ENCODE results near the gene CH25H.
"Not testable (repeated sequence)": the region's sequence is repeated elsewhere in the genome, so short reads cannot be mapped to it uniquely, and the experiment has no call there.

CH25H gene

DNA sequence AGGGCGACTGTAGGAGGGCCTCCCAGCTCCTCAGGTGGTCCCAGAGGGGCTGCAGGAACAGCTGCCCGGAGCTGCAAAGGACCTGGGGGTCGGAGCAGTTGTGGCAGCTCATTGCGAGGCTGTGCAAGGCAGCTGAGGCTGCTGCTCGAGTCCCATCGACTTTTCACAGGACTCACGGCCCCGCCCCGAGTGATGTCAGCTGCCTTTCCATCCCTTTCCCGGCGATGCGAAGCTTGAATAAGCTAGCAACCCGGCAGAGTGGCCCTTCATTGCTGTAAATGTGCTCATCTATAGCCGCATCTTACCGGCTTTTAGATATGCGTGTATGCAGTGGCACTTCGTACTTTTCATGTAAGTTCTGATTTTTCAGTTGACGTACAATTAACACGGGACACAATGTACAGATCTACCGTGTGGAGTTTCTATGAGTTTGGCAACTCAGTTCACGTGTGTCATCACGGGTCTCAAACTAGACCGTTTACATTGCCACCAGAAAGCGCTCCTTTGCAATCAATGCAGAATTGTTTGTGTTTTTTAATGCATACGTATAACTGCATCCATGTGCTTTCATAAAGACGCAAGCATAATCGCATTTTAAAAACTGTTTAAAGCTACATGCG is at the start of gene CH25H:
CH25H (minus strand) TSS at position 137 of the 620 bp plus-strand sequence; CDS start at position 112, 25 bp downstream.
- peak; percentile 51 for DNase-seq

- no peak for DNase-seq
Observed at GRCh38 chr10:89256340-89256739, 49.2 kb upstream of the CH25H start.

DNA sequence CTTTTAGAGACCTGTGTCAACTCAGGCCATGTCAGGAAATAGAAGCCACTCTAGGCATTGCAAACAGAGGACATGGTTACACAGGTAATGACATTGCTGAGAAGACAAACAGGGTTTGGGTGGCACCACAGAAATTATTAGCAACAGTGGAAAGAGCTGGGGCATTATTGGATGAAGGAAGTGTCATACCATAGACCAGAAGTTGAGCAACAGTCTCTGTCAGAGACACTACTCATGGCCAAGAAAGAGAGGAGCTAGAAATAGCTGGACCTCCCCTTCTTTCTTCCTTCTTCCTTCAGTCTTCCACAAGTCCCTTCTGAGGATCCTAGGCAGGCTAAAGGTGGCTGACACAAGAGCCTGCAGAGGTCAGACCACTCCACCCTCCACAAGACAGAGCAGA is 48.7 kb upstream of the CH25H start:
- DNase-seq = no peak

DNA sequence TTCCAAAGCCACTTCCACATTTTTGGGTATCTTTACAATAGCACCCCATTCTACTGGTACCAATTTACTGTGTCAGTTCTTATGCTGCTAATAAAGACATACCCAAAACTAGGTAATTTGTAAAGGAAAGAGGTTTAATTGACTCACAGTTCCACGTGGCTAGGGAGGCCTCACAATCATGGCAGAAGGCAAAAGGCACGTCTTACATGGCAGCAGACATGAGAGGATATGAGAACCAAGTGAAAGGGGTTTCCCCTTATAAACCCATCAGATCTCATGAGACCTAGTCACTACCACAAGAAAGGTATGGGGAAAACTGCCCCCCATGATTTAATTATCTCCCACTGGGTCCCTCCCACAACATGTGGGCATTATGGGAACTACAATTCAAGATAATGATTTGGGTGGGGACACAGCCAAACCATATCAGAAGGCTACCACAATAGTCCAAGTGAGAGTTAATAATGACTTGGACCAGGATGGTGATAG is 48.0 kb upstream of the CH25H start:
- not testable (repeated sequence) for DNase-seq

GRCh38 chr10:89252225-89252585 is 45.1 kb upstream of the CH25H start:
- no peak for DNase-seq

GRCh38 chr10:89251409-89252224 is 44.5 kb upstream of the CH25H start, which contains the start of gene LIPA:
TSS of gene LIPA (minus strand) at chr10:89251775. CDS start at chr10:89247648, 4,127 bp downstream.
- DNase-seq = peak; percentile 95

- DNase-seq = no peak
Observed at GRCh38 chr10:89250865-89251408, 43.8 kb upstream of the CH25H start.

DNA sequence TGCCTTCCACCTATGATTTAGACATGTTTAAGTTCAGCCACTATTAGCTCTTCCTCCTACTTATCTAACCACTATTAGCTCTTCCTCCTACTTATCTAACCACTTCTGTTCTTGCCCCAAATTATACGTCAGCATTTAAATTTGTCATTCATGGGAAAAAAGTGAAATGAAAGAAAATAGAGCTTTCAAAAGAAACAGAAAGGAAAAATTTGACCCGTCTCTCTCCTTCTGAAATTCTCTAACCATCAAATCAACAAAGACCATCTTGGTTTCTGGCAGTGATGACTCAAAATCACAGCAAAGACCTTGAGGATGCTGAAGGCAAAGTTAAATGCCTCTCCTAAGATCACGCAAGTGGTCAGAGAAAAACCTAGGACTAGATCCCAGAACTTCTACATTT is 41.9 kb upstream of the CH25H start:
- no peak for DNase-seq

DNA sequence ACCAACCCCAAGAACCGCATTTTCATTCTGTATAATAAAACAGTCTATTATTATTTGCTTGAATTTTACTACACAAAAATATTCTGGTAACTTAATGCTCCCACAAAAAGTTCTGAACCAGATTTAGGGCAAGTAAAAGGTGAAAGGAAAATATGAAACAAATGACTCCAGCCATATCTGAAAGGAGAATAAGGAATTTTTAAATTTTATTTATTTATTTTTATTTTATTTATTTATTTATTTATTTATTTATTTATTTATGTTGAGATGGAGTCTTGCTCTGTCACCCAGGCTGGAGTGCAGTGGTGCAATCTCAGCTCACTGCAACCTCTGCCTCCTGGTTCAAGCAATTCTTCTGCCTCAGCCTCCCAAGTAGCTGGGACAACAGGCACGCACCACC is 40.5 kb upstream of the CH25H start:
- not testable (repeated sequence) for DNase-seq

GRCh38 chr10:89245802-89246201 is 38.7 kb upstream of the CH25H start:
- no peak for DNase-seq

DNA sequence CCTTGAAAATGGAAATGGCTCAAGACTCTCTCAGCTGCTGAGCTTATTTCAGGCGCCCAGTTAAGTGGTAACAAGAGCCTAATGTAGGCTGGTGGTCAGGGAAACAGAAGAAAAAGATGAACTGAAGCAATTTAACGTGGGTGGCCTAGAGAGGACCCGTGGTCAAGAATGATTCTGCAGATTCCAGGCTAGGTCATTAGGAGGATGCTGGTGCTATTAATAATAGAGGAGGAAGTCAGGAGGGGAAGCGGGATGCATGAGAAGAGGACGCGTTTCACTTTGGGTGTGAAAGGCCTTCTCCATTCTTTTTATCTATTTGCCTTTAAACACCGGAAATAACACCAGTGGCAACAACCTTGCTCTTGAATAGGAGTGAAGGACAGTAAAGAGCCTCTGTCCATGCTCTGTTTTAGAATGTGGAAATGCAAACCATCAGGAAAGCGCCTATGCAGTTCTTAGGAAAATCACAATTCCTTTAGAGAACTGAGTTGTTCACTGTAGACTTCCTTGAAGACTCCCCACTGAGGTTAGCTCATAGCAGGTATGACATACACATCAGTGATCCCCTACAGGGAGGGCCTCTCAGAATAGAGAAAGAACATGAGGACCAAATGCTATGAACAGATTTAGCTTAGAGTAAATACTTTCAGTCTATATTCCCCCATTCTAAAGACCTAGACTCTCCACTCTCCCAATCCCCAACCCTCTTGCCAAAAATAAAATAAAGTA is 35.9 kb upstream of the CH25H start:
- DNase-seq = no peak

GRCh38 chr10:89242345-89242684 is 35.2 kb upstream of the CH25H start:
- DNase-seq = no peak

DNA sequence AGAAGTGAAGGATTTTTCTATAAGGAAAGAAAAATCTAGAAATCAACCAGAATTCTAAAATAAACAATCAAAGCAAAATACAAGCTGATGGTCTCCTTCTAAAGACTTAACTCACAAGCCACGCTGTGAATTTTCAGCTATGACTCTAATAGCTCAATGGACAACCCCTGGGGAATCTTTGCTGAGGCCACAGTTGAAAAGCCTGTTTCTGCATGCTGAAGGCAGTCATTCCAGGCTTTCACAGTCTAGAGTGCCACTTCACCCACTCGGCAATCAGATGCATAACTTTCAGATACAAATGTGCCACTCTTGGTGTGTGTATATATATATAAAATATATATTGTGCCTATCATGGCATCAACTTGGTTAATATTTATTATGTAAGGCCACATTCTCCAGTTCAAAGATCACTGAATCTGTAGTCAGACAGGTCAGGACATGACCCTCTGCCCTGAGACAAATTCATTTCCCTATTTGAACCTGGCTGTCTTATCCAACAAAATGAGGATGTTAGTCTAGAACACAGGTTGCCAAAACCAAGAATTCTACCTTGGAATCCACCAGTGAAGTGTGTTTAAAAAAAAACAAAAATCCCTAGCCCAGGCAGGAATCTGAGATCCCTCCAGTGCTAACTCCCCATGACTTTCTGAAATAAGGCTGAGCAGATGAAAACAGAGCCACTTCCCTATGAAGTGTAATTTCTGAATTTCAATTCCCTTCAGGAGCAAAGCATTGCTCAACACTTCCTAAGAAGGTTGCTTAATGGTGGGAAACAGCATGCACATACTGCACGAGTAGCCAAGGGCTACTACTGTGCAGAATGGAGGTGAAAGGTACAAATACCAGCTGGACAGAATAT is 34.6 kb upstream of the CH25H start:
- no peak for DNase-seq

- DNase-seq = no peak
Observed at GRCh38 chr10:89241026-89241425, 33.9 kb upstream of the CH25H start.

DNA sequence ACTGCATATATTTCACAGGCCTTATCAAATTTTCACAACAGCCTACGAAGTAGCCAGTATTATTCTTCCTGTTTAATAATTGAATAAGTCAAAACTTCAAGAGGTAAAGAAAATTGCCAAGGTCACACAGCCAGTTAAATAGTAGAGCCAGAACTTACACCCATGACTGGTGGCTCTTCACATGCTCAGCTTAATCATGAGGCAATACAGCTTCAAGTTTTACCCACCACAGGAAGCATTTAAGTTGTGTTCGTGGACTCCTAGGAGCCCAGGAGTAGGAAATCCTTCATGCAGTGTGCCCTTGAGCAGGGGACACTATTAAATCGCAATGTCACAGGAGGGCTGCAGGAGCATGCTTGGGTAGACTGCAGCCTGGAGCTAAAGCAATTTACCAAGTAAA is 33.4 kb upstream of the CH25H start:
- no peak for DNase-seq

GRCh38 chr10:89238956-89239644 is 32.0 kb upstream of the CH25H start:
- no peak for DNase-seq

- no peak for DNase-seq
Observed at GRCh38 chr10:89237849-89238248, 30.7 kb upstream of the CH25H start.

DNA sequence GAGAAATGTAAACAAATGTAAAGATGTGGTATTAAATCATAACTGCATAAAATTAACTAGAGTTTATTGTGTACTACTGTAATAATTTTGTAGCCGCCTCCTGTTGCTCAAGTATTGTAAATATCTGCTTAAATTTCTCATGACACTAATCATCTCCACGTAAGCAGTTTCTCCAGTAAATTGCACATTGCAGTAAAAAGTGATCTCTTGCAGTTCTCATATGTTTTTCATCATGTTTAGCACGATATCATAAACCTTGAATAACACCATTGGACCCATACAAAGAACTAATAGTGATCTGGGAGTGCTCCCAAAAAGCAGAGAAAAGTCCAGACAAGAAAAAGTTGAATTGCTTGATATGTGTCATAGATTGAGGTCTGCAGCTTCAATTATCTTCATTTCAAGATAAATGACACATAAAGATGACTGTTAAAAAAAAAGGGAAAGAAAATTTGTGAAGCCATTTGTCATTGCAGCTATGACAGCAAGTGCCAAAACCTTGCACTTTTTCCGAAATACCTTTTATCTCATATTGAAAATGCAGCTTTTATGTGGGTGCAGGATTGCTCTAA is 29.2 kb upstream of the CH25H start:
- DNase-seq = no peak

- no peak for DNase-seq
Observed at GRCh38 chr10:89235073-89235798, 28.1 kb upstream of the CH25H start.

DNA sequence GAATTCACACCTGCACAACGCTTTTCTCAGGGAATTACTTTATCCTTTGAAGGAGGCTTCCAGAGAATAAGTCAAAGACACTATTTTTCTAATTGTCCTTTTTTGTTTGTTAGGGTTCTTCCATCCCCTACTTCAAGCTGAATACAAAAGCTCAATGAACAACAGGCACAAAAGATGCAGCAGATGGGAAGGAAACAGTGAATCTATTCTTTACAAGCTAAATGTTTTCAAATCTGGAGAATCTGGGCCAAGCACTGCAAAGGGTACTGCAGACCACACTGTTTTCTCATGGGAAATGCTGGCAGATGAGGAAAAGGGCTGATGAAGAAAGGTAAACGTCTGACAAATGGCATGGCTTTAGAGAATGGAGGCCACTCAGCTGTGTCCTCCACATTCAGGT is 25.9 kb upstream of the CH25H start:
- no peak for DNase-seq

DNA sequence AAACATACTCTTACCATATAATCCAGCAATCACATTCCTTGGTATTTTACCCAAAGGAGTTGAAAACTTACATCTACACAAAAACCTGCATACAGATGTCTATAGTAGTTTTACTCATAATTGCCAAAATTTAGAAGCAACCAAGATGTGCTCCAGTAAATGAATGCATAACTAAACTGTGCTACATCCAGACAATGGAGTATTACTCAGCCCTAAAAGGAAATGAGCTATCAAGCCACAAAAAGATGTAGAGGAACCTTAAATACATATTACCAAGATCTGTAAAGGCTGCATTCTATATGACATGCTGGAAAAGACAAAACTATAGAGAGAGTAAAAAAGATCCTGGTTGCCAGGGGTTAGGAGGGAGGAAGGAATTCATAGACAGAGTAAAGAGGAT is 21.8 kb upstream of the CH25H start:
- no peak for DNase-seq
